K562 (cell line): ENCODE measurements around the gene NDST1. TPM values are rescaled to one million over a fixed set of nuclear protein-coding genes. Genes with fewer than 3 reads are reported as not detected.
A peak's percentile ranks its signal among the peaks of the same experiment; 100 is the strongest.

Source experiments
- ATAC-seq: fragments of 200-7000 bp; cut with Tn5 transposase; 3 replicates; pipeline ENCODE4 v1.9.1; 2020; ENCODE audit warnings: moderate library complexity
- BruUV-seq: library from RNA; stranded (reverse); fragments of 400-500 nt; replicated peaks from 2 replicates; lab custom pipeline; 2021; lab: Mats Ljungman, UMichigan
- CTCF ChIA-PET: fragments of 300-600 bp; formaldehyde crosslinking; extraction: SDS; loops from one replicate; lab custom pipeline; 2021; ENCODE audit warnings: low intra/inter-chr PET ratio; lab: Yijun Ruan, JAX
- POLR2A ChIA-PET: fragments of 300-600, 350-650 bp; sonication (Branson Sonifier 250); formaldehyde crosslinking; extraction: SDS; loops from one replicate; lab custom pipeline; 2021; ENCODE audit warnings: antibody characterized with exemption, inconsistent platforms; lab: Yijun Ruan, JAX
- DNase-seq, 4 experiments: peaks; one replicate each; pipeline versions ENCODE4 v3.0.0 to v3.0.0-alpha.2; 2011 to 2018; ENCODE audit warnings: low spot score in 3 of 4, mixed read lengths in 3 of 4; ENCODE audit errors: extremely low read depth in 1 of 4
- FAIRE-seq: peaks from 2 replicates; lab custom pipeline; 2011; peaks lifted over from hg19 to GRCh38; lab: Jason Lieb, UNC
- H2AFZ ChIP-seq: 2 replicates; pipeline ENCODE4 v1.6.0; 2011; ENCODE audit warnings: low read depth, low read length, control low read depth, inconsistent platforms
- H3K27ac ChIP-seq: fragments of 200-600 bp; 3 replicates; pipeline ENCODE4 v1.8.0; 2011; ENCODE audit warnings: low read depth, mild to moderate bottlenecking, control low read depth, inconsistent platforms, low read length, moderate library complexity, mixed read lengths; ENCODE audit errors: extremely low read depth
- H3K27me3 ChIP-seq, 2 experiments: fragments of 300-600 bp in 1 of 2; 2 replicates in 1 of 2; 3 replicates in 1 of 2; pipeline versions ENCODE4 v1.6.0 to v1.8.0; 2011; ENCODE audit warnings: inconsistent platforms in 2 of 2, low read length in 2 of 2, mild to moderate bottlenecking in 1 of 2, mixed read lengths in 1 of 2, moderate library complexity in 1 of 2; ENCODE audit not compliant: control insufficient read depth in 2 of 2, insufficient read depth in 2 of 2
- H3K36me3 ChIP-seq: fragments of 300-600 bp; 3 replicates; pipeline ENCODE4 v1.8.0; 2011; ENCODE audit warnings: mild to moderate bottlenecking, low read length, inconsistent platforms; ENCODE audit not compliant: control insufficient read depth, insufficient read depth
- H3K4me1 ChIP-seq, 2 experiments: fragments of 200-600 bp in 1 of 2; replicated peaks in 1 of 2; 2 replicates in 1 of 2; 3 replicates in 1 of 2; pipeline versions ENCODE4 v1.5.1 to v1.8.0; 2011; ENCODE audit warnings: inconsistent platforms in 2 of 2, low read length in 2 of 2, mild to moderate bottlenecking in 1 of 2, mixed read lengths in 1 of 2, moderate library complexity in 1 of 2; ENCODE audit not compliant: control insufficient read depth in 2 of 2, insufficient read depth in 2 of 2
- H3K4me2 ChIP-seq: 2 replicates; pipeline ENCODE4 v1.6.1; 2011; ENCODE audit warnings: low read length, control low read depth, inconsistent platforms, mixed read lengths; ENCODE audit not compliant: insufficient read depth
- H3K4me3 ChIP-seq: fragments of 200-600 bp; sonication (generic), shearing (Covaris generic); 2 replicates; pipeline ENCODE4 v1.5.1; 2016; ENCODE audit warnings: control low read depth, inconsistent platforms
- H3K79me2 ChIP-seq: fragments of 200-600 bp; 3 replicates; pipeline ENCODE4 v1.8.0; 2011; ENCODE audit warnings: low read length, inconsistent platforms; ENCODE audit not compliant: control insufficient read depth, insufficient read depth
- H3K9ac ChIP-seq, 2 experiments: 2 replicates each; pipeline versions ENCODE4 v1.6.0 to v1.6.1; 2011; ENCODE audit warnings: low read depth in 2 of 2, low read length in 2 of 2, control low read depth in 1 of 2, inconsistent platforms in 1 of 2, mild to moderate bottlenecking in 1 of 2, mixed read lengths in 1 of 2; ENCODE audit not compliant: insufficient read depth in 1 of 2
- H3K9me1 ChIP-seq: one replicate; pipeline ENCODE4 v1.6.0; 2011; ENCODE audit warnings: inconsistent platforms, mild to moderate bottlenecking, low read length, moderate library complexity; ENCODE audit not compliant: control insufficient read depth, insufficient read depth
- H3K9me3 ChIP-seq: replicated peaks from 2 replicates; pipeline ENCODE4 v1.5.1; 2011; ENCODE audit warnings: low read depth, low read length, inconsistent platforms; ENCODE audit not compliant: control insufficient read depth, insufficient read depth
- H4K20me1 ChIP-seq: replicated peaks from 2 replicates; pipeline ENCODE4 v1.6.1; 2011; ENCODE audit warnings: low read length, inconsistent platforms, mixed read lengths; ENCODE audit not compliant: control insufficient read depth, insufficient read depth
- CBX3 ChIP-seq, 2 experiments: IDR thresholded peaks; 1 replicate in 1 of 2; 2 replicates in 1 of 2; pipeline ENCODE4 v1.6.1; 2012; ENCODE audit warnings: inconsistent platforms in 2 of 2, low read length in 2 of 2, borderline replicate concordance in 1 of 2, control low read depth in 1 of 2
- DPF2 ChIP-seq: fragments of 450-650 bp; IDR thresholded peaks from 2 replicates; pipeline ENCODE4 v1.6.1; 2016
- ETV6 ChIP-seq, 3 experiments: fragments of 150-350 bp in 1 of 3; sonication (generic) in 1 of 3; formaldehyde crosslinking in 1 of 3; IDR thresholded peaks; 2 replicates each; pipeline versions ENCODE4 v1.6.1 to v1.8.0; 2014 to 2022; ENCODE audit warnings: borderline replicate concordance in 2 of 3, low read depth in 2 of 3, antibody characterized with exemption in 1 of 3, low read length in 1 of 3, mild to moderate bottlenecking in 1 of 3, missing genetic modification reagents in 1 of 3
- HMGN3 ChIP-seq: IDR thresholded peaks from 2 replicates; pipeline ENCODE4 v1.6.1; 2011; ENCODE audit warnings: borderline replicate concordance, low read depth, mild to moderate bottlenecking, mixed read lengths, low read length; ENCODE audit not compliant: insufficient read length; ENCODE audit errors: extremely low read depth
- NFE2L1 ChIP-seq: fragments of 450-650 bp; IDR thresholded peaks from 2 replicates; pipeline ENCODE4 v1.6.1; 2016; ENCODE audit warnings: missing genetic modification characterization, low read depth, mild to moderate bottlenecking, missing compliant biosample characterization, moderate library complexity, borderline replicate concordance
- NR2F6 ChIP-seq: fragments of 450-650 bp; formaldehyde crosslinking; IDR thresholded peaks from 2 replicates; pipeline ENCODE4 v1.4.0; 2020; ENCODE audit warnings: mild to moderate bottlenecking
- PATZ1 ChIP-seq: fragments of 250-450 bp; sonication (Bioruptor Pico); IDR thresholded peaks from 2 replicates; pipeline ENCODE4 v1.5.0; 2020; ENCODE audit warnings: mild to moderate bottlenecking, borderline replicate concordance
- RFX7 ChIP-seq: fragments of 250-450 bp; sonication (Bioruptor Pico); IDR thresholded peaks from 2 replicates; pipeline ENCODE4 v1.5.1; 2021; ENCODE audit warnings: mild to moderate bottlenecking
- SOX6 ChIP-seq: fragments of 450-650 bp; IDR thresholded peaks from 2 replicates; pipeline ENCODE4 v1.6.1; 2014; ENCODE audit warnings: mild to moderate bottlenecking
- SUPT5H ChIP-seq: fragments of 450-650 bp; IDR thresholded peaks from 2 replicates; pipeline ENCODE4 v1.6.1; 2016
- THAP7 ChIP-seq: fragments of 250-450 bp; sonication (Bioruptor Pico); IDR thresholded peaks from 2 replicates; pipeline ENCODE4 v1.5.0; 2021
- USF1 ChIP-seq: sonication (generic); formaldehyde crosslinking; IDR thresholded peaks from 2 replicates; pipeline ENCODE4 v1.9.0; 2022; ENCODE audit warnings: mild to moderate bottlenecking, missing genetic modification reagents
- ZKSCAN1 ChIP-seq: fragments of 150-350 bp; IDR thresholded peaks from 2 replicates; pipeline ENCODE4 v1.6.1; 2016; ENCODE audit warnings: low read depth, low read length
- ZMIZ1 ChIP-seq, 2 experiments: fragments of 150-350 bp in 1 of 2; IDR thresholded peaks; 2 replicates each; pipeline ENCODE4 v1.6.1; 2012 to 2016; ENCODE audit warnings: low read depth in 2 of 2, low read length in 2 of 2, mild to moderate bottlenecking in 1 of 2, moderate library complexity in 1 of 2
- WGBS: fragments of 100-300 bp; shearing (Covaris generic); methylation state at CpG from one replicate; pipeline ENCODE4 v1.1.6; 2016; ENCODE audit warnings: low coverage, mixed read lengths; ENCODE audit not compliant: insufficient coverage; ENCODE audit errors: missing lambda C conversion rate; 5-methylcytosine and 5-hydroxymethylcytosine counted together
- in situ Hi-C: fragments of 300-500 bp; cut with MboI; formaldehyde crosslinking; loops from 4 replicates; pipeline ENCODE4 v1.15.0; 2018; ENCODE audit warnings: inconsistent platforms, mixed read lengths
- intact Hi-C: fragments of 100-400 bp; cut with micrococcal nuclease; formaldehyde crosslinking; loops from 2 replicates; pipeline ENCODE4 v1.14.2; 2022
- polyA plus RNA-seq, 8 experiments: library from polyadenylated mRNA; depleted of rRNA in 4 of 8; stranded (reverse) in 5 of 8; unstranded in 3 of 8; fragments of >200 nt; fragmentation: Nextera tagmentation in 2 of 8; fragmentation: Illumina TruSeq in 1 of 8; extraction: Ambion mirVana in 2 of 8; extraction: Trizol in 1 of 8; gene quantifications; 2 replicates each; pipeline versions ENCODE4 v1.2.1 to v1.2.3, GENCODE V29; 2011 to 2014; ENCODE audit warnings: inconsistent platforms in 1 of 8, missing spikeins in 1 of 8
- total RNA-seq, 7 experiments: library from RNA; depleted of rRNA in 6 of 7; stranded (reverse); fragments of >200 nt in 6 of 7; fragmentation: Illumina TruSeq in 2 of 7; extraction: Trizol in 2 of 7; gene quantifications; 2 replicates each; pipeline versions ENCODE4 v1.2.1 to v1.2.3, GENCODE V29; 2011 to 2021; ENCODE audit warnings: low replicate concordance in 1 of 7

NDST1 gene
- total and polyA plus RNA-seq, 9 of the 15 experiments (the other 6 are each of a cell fraction or from before 2014, with no cell fraction given), result 0.38 to 47.9 (median 9.9) TPM

GRCh38 chr5:150553911-150554310 lies 46.0 kb downstream of the NDST1 start (continued):
- TF ChIP-seq PATZ1 (CRISPR knock-in tag) (no peak), SUPT5H (no peak), CBX3 (IDR thresholded peaks at IDR 0.05; ENCODE audit: borderline replicate concordance in 1 of 2, low read length in 2 of 2) (no peak), RFX7 (CRISPR knock-in tag) (no peak), SOX6 (no peak)

- H3K9me1 ChIP-seq, result no peaks in the 10 kb centered on the region
- in situ Hi-C loops (no loop called here), intact Hi-C loops (no loop called here)
- H3K27me3 ChIP-seq, result no peaks in the 10 kb centered on the region
- FAIRE-seq (no peak), ATAC-seq (no peak), DNase-seq (no peak)
- WGBS, result 67% methylated on average over 8 of the region's 8 CpGs
- no peaks in the 10 kb centered on the region; the same call in 1 of the 2 replicates for H4K20me1 ChIP-seq
- no peak overlapping the region for H3K4me3 ChIP-seq
- CTCF ChIA-PET, result no interaction called here
- no peaks in the 10 kb centered on the region for H3K9me3 ChIP-seq
- no TSS peak for BruUV-seq
- peaks cover 40% of the 10 kb centered on the region; the same call in 2 of the 3 replicates for H3K36me3 ChIP-seq
- POLR2A ChIA-PET, result no interaction called here
- H3K79me2 ChIP-seq, result no peaks in the 10 kb centered on the region
- no peak overlapping the region for H3K27ac ChIP-seq
- H3K9ac ChIP-seq, result peak overlapping the region in 1 of 2 experiments; percentile 26; a peak in 1 of 4 replicates
- H2AFZ ChIP-seq, result no peak overlapping the region
- no peaks in the 10 kb centered on the region for H3K4me1 ChIP-seq
- H3K4me2 ChIP-seq, result no peak overlapping the region
- TF ChIP-seq NFE2L1 (tag) (no peak), DPF2 (no peak), THAP7 (CRISPR knock-in tag) (no peak), ZMIZ1 (IDR thresholded peaks at IDR 0.05; ENCODE audit: low read depth in 2 of 2, low read length in 2 of 2) (no peak), NR2F6 (no peak), ZKSCAN1 (no peak), ETV6 (IDR thresholded peaks at IDR 0.05; ENCODE audit: borderline replicate concordance in 1 of 2, low read depth in 2 of 2, low read length in 1 of 2) (no peak), ETV6 (CRISPR knock-in tag; IDR thresholded peaks at IDR 0.05; ENCODE audit: borderline replicate concordance) (no peak), HMGN3 (no peak), USF1 (CRISPR knock-in tag) (no peak), RFX7 (CRISPR knock-in tag) (no peak)
Measured at GRCh38 chr5:150554857-150555256, 46.9 kb downstream of the NDST1 start.
